Ectodermal cell (in vitro differentiated cells): Measurements from ENCODE around the gene A3GALT2.

Experiments used
- H3K27ac ChIP-seq: 2 replicates; pipeline ENCODE4 v1.7.0; 2013; ENCODE audit warnings: mild to moderate bottlenecking, low read depth, low read length; ENCODE audit not compliant: insufficient read depth, poor library complexity, severe bottlenecking
- H3K27me3 ChIP-seq: 2 replicates; pipeline ENCODE4 v1.7.0; 2013; ENCODE audit warnings: mild to moderate bottlenecking, low read length; ENCODE audit not compliant: insufficient read depth, control insufficient read depth, poor library complexity, severe bottlenecking
- H3K36me3 ChIP-seq: one replicate; pipeline ENCODE4 v1.7.0; 2013; ENCODE audit warnings: low read length; ENCODE audit not compliant: control insufficient read depth, insufficient read depth
- H3K4me1 ChIP-seq: one replicate; pipeline ENCODE4 v1.7.0; 2013; ENCODE audit warnings: low read length; ENCODE audit not compliant: control insufficient read depth, insufficient read depth
- H3K4me3 ChIP-seq: 2 replicates; pipeline ENCODE4 v1.7.0; 2013; ENCODE audit warnings: low read depth, low read length, control low read depth; ENCODE audit not compliant: insufficient read depth
- H3K9me3 ChIP-seq: 2 replicates; pipeline ENCODE4 v1.7.0; 2013; ENCODE audit warnings: mild to moderate bottlenecking, low read length, moderate library complexity; ENCODE audit not compliant: control insufficient read depth
- WGBS, 2 experiments: methylation state at CpG; one replicate each; pipeline ENCODE4 v1.1.7; 2013; ENCODE audit warnings: missing lambda C conversion rate in 2 of 2; 5-methylcytosine and 5-hydroxymethylcytosine counted together

The A3GALT2 gene

DNA sequence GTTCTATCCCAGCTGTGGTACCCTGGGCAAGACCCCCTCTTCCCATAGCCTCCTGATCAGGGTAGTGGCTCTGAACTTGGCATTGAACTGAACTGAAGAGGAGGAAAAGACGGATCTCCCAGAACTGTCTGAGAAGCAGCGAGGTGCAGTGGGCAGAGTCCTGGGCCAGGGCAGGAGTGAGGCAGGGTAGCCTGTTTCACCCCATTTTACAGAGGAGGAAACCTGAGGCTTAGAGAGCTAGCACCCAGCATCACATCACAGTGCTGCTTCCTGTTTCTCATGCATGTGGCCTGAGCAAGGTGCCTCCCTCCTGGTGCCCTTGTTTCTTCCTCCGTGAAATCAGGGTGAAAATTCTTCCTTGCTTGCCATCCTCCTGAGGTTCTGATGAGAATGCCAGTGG lies 47.5 kb downstream of the A3GALT2 start:
- 90 to 94% methylated on average over 3 of the region's 3 CpGs for WGBS, 2 experiments
- Histone ChIP-seq H3K27ac (no peak overlapping the region), H3K4me1 (no peaks in the 10 kb centered on the region), H3K4me3 (no peak overlapping the region), H3K27me3 (no peaks in the 10 kb centered on the region), H3K36me3 (no peaks in the 10 kb centered on the region), H3K9me3 (no peaks in the 10 kb centered on the region)

GRCh38 chr1:33272930-33273329 lies 48.0 kb downstream of the A3GALT2 start:
- Histone ChIP-seq H3K4me3 (no peak overlapping the region), H3K36me3 (no peaks in the 10 kb centered on the region), H3K4me1 (no peaks in the 10 kb centered on the region), H3K27ac (no peak overlapping the region), H3K27me3 (no peaks in the 10 kb centered on the region), H3K9me3 (no peaks in the 10 kb centered on the region)
- 98 to 100% methylated on average over 1 of the region's 1 CpG for WGBS, 2 experiments

- Histone ChIP-seq H3K27ac (no peak overlapping the region), H3K4me3 (no peak overlapping the region), H3K4me1 (no peaks in the 10 kb centered on the region), H3K27me3 (no peaks in the 10 kb centered on the region), H3K36me3 (no peaks in the 10 kb centered on the region), H3K9me3 (no peaks in the 10 kb centered on the region)
- 82 to 89% methylated on average over 3 of the region's 3 CpGs for WGBS, 2 experiments
Measured at GRCh38 chr1:33272509-33272908, 48.4 kb downstream of the A3GALT2 start.

- H3K36me3 ChIP-seq: no peaks in the 10 kb centered on the region
- 91 to 95% methylated on average over 13 of the region's 13 CpGs for WGBS, 2 experiments
- H3K27me3 ChIP-seq: no peaks in the 10 kb centered on the region
- no peaks in the 10 kb centered on the region for H3K4me1 ChIP-seq
- H3K9me3 ChIP-seq: no peaks in the 10 kb centered on the region
- no peak overlapping the region for H3K4me3 ChIP-seq
- H3K27ac ChIP-seq: no peak overlapping the region
Measured at GRCh38 chr1:33271666-33272505, 49.0 kb downstream of the A3GALT2 start.

GRCh38 chr1:33270808-33271465 lies 50.0 kb downstream of the A3GALT2 start:
- no peaks in the 10 kb centered on the region for H3K9me3 ChIP-seq
- H3K4me3 ChIP-seq: no peak overlapping the region
- H3K27me3 ChIP-seq: no peaks in the 10 kb centered on the region
- no peaks in the 10 kb centered on the region for H3K4me1 ChIP-seq
- H3K36me3 ChIP-seq: no peaks in the 10 kb centered on the region
- 92 to 93% methylated on average over 7 of the region's 7 CpGs for WGBS, 2 experiments
- H3K27ac ChIP-seq: no peak overlapping the region

DNA sequence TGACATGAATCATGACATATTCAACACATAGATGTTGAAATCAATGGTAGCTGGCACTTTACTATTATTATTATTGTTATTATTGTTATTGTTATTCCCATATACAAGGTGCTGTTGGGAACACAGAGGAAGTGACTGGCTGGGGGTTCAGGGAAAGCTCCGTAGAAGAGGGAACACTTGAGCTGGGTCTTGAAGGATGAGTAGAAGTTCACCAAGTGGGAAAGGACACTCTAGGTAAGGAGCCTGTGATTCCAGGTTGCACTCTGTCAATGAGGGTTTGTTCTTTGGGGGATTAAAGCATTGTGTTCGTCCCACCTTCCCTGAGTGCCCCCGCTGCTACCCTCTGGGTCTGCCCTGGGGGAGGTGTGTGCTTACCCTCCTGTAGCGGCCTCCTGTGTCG lies 50.5 kb downstream of the A3GALT2 start:
- 93 to 94% methylated on average over 5 of the region's 5 CpGs for WGBS, 2 experiments
- Histone ChIP-seq H3K4me3 (no peak overlapping the region), H3K4me1 (no peaks in the 10 kb centered on the region), H3K27ac (no peak overlapping the region), H3K36me3 (no peaks in the 10 kb centered on the region), H3K9me3 (no peaks in the 10 kb centered on the region), H3K27me3 (no peaks in the 10 kb centered on the region)

- H3K4me3 ChIP-seq: no peak overlapping the region
- no peaks in the 10 kb centered on the region for H3K27me3 ChIP-seq
- H3K9me3 ChIP-seq: no peaks in the 10 kb centered on the region
- 75 to 77% methylated on average over 5 of the region's 5 CpGs for WGBS, 2 experiments
- no peaks in the 10 kb centered on the region for H3K36me3 ChIP-seq
- H3K4me1 ChIP-seq: no peaks in the 10 kb centered on the region
- no peak overlapping the region for H3K27ac ChIP-seq
Measured at GRCh38 chr1:33269621-33270020, 51.3 kb downstream of the A3GALT2 start.

DNA sequence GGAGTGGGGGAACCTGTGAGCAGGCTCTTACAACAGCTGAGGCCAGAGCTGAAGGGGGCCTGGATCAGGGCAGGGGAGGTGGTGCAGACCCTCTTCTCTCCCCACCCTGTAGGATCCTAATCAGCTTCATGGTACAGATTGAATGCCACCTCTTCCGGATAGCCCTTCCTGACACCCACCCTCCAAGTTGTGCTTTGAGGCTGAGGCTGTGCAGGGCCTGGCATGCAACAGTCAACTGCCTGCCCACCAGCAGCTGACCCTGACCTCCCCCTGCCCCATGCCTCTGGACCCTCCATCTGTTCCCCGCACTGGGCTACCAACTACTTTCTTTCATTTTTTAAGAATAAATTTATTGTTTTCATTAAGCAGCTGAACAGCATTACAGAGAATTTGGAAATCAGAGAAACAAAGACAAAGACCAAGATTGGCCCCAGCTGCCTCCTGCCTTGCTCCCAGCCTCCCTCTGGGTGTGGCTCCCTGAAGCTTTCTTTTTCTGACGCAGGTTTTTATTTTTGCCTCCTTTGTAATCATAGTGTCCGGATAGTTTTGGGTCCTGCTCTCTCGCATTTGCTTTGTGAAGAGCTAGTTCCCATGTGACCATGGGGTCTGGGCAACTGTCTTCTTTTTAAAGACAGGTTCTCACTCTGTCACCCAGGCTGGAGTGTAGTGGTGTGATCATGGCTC lies 51.8 kb downstream of the A3GALT2 start:
- 91 to 92% methylated on average over 4 to 5 of the region's 5 CpGs for WGBS, 2 experiments

GRCh38 chr1:33268457-33268856 lies 52.4 kb downstream of the A3GALT2 start:
- H3K27me3 ChIP-seq: no peaks in the 10 kb centered on the region
- 92 to 94% methylated on average over 2 of the region's 2 CpGs for WGBS, 2 experiments
- no peaks in the 10 kb centered on the region for H3K4me1 ChIP-seq
- H3K4me3 ChIP-seq: no peak overlapping the region
- H3K36me3 ChIP-seq: no peaks in the 10 kb centered on the region
- H3K27ac ChIP-seq: peak overlapping the region; percentile 8
- H3K9me3 ChIP-seq: no peaks in the 10 kb centered on the region

More for the DNA sequence above, 51.8 kb downstream of the A3GALT2 start:
- Histone ChIP-seq H3K4me1 (no peaks in the 10 kb centered on the region), H3K9me3 (no peaks in the 10 kb centered on the region), H3K36me3 (no peaks in the 10 kb centered on the region), H3K27ac (no peak overlapping the region), H3K27me3 (no peaks in the 10 kb centered on the region), H3K4me3 (no peak overlapping the region)
